ENCODE results near the gene EPX.

Gene EPX

DNA sequence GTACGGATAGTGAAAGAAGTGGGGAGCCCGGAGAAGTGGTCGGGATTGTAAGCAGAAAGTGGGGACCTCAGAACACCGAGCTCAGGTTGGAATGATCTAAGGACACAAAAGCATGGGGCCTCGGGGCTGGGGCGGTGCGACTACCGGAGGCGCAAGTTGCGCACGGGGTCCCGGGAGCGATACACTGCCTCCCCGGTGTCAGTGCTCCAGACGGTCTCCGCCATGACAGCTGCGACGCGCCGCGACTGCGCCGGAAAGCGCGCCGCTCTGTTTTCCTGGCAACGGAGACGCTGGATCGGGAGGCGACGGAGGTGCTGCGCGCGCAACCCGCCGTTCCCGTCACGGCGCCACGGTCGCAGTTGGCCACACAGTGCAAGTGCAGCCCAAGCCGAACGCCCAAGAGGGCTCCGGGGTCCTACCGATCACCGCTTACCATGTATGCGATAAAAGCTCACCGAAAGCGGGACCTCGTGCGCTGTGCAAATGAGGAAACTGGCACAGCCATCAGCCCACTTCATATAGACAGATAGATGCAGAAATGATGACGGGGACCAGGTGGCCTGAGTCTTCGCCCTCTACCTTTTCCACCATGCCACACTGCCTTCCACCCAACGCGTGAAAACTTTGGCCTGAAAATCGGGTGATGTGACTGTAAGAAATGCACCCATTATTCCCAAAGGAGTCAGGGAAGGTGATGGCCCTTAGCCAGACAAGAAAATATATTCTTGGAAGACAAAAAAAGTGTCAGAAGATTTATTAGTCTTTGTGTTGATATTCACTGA lies 26.7 kb downstream of the EPX start, which contains the start of gene MKS1 (continued):
- TF ChIP-seq, protein P1, sequence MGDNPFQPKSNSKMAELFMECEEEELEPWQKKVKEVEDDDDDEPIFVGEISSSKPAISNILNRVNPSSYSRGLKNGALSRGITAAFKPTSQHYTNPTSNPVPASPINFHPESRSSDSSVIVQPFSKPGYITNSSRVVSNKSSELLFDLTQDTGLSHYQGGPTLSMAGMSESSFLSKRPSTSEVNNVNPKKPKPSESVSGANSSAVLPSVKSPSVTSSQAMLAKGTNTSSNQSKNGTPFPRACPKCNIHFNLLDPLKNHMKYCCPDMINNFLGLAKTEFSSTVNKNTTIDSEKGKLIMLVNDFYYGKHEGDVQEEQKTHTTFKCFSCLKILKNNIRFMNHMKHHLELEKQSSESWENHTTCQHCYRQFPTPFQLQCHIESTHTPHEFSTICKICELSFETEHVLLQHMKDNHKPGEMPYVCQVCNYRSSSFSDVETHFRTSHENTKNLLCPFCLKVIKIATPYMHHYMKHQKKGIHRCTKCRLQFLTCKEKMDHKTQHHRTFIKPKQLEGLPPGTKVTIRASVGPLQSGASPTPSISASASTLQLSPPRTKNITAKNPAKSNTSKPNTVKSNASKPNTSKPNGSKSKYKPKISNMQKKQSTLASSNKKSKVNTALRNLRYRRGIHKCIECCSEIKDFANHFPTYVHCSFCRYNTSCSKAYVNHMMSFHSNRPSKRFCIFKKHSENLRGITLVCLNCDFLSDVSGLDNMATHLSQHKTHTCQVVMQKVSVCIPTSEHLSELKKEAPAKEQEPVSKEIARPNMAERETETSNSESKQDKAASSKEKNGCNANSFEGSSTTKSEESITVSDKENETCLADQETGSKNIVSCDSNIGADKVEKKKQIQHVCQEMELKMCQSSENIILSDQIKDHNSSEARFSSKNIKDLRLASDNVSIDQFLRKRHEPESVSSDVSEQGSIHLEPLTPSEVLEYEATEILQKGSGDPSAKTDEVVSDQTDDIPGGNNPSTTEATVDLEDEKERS (tag by site-specific recombination; IDR thresholded peaks at IDR 0.05) = no peak
- TF ChIP-seq ZNF335 (tag by site-specific recombination; conservative IDR thresholded peaks at IDR 0.05) = peak; percentile 83
- TF ChIP-seq BCL11A (tag by site-specific recombination; IDR thresholded peaks at IDR 0.05; ENCODE audit: low read depth) = no peak
- TF ChIP-seq, protein P2, sequence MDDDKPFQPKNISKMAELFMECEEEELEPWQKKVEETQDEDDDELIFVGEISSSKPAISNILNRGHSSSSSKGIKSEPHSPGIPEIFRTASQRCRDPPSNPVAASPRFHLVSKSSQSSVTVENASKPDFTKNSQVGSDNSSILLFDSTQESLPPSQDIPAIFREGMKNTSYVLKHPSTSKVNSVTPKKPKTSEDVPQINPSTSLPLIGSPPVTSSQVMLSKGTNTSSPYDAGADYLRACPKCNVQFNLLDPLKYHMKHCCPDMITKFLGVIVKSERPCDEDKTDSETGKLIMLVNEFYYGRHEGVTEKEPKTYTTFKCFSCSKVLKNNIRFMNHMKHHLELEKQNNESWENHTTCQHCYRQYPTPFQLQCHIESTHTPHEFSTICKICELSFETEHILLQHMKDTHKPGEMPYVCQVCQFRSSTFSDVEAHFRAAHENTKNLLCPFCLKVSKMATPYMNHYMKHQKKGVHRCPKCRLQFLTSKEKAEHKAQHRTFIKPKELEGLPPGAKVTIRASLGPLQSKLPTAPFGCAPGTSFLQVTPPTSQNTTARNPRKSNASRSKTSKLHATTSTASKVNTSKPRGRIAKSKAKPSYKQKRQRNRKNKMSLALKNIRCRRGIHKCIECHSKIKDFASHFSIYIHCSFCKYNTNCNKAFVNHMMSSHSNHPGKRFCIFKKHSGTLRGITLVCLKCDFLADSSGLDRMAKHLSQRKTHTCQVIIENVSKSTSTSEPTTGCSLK (tag by site-specific recombination; IDR thresholded peaks at IDR 0.05) = no peak
- no peak for TF ChIP-seq ZNF585B (tag by site-specific recombination; IDR thresholded peaks at IDR 0.05)
- no peak; the same call in 1 of the 2 replicates for TF ChIP-seq ZNF837 (tag by site-specific recombination; IDR thresholded peaks at IDR 0.05)
- TF ChIP-seq, protein P3, sequence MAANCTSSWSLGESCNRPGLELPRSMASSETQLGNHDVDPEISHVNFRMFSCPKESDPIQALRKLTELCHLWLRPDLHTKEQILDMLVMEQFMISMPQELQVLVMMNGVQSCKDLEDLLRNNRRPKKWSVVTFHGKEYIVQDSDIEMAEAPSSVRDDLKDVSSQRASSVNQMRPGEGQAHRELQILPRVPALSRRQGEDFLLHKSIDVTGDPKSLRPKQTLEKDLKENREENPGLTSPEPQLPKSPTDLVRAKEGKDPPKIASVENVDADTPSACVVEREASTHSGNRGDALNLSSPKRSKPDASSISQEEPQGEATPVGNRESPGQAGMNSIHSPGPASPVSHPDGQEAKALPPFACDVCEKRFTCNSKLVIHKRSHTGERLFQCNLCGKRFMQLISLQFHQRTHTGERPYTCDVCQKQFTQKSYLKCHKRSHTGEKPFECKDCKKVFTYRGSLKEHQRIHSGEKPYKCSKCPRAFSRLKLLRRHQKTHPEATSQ (tag by site-specific recombination; IDR thresholded peaks at IDR 0.05) = 0 out of 2 replicates have a peak, but pooled peaks have one; percentile 29
- TF ChIP-seq SP3 (tag by site-specific recombination; IDR thresholded peaks at IDR 0.05) = 0 out of 2 replicates have a peak, but pooled peaks have one; percentile 31
- TF ChIP-seq, protein P4, sequence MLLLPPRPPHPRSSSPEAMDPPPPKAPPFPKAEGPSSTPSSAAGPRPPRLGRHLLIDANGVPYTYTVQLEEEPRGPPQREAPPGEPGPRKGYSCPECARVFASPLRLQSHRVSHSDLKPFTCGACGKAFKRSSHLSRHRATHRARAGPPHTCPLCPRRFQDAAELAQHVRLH (tag by site-specific recombination; IDR thresholded peaks at IDR 0.05) = peak; percentile 48
- no peak; the same call in 1 of the 2 replicates for TF ChIP-seq ZFP37 (tag by site-specific recombination; IDR thresholded peaks at IDR 0.05)
- TF ChIP-seq ZBTB48 (tag by site-specific recombination; IDR thresholded peaks at IDR 0.05) = no peak
- TF ChIP-seq ZBTB20 (tag by site-specific recombination; IDR thresholded peaks at IDR 0.05) = peak; percentile 87
- TF ChIP-seq ZIC2 (tag by site-specific recombination; IDR thresholded peaks at IDR 0.05) = no peak
- TF ChIP-seq ZNF174 (tag by site-specific recombination; IDR thresholded peaks at IDR 0.05) = no peak
- TF ChIP-seq ZNF670 (tag by site-specific recombination; IDR thresholded peaks at IDR 0.05; ENCODE audit: low read depth) = no peak
- TF ChIP-seq, protein P5, sequence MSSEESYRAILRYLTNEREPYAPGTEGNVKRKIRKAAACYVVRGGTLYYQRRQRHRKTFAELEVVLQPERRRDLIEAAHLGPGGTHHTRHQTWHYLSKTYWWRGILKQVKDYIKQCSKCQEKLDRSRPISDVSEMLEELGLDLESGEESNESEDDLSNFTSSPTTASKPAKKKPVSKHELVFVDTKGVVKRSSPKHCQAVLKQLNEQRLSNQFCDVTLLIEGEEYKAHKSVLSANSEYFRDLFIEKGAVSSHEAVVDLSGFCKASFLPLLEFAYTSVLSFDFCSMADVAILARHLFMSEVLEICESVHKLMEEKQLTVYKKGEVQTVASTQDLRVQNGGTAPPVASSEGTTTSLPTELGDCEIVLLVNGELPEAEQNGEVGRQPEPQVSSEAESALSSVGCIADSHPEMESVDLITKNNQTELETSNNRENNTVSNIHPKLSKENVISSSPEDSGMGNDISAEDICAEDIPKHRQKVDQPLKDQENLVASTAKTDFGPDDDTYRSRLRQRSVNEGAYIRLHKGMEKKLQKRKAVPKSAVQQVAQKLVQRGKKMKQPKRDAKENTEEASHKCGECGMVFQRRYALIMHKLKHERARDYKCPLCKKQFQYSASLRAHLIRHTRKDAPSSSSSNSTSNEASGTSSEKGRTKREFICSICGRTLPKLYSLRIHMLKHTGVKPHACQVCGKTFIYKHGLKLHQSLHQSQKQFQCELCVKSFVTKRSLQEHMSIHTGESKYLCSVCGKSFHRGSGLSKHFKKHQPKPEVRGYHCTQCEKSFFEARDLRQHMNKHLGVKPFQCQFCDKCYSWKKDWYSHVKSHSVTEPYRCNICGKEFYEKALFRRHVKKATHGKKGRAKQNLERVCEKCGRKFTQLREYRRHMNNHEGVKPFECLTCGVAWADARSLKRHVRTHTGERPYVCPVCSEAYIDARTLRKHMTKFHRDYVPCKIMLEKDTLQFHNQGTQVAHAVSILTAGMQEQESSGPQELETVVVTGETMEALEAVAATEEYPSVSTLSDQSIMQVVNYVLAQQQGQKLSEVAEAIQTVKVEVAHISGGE (tag by site-specific recombination; conservative IDR thresholded peaks at IDR 0.05; ENCODE audit: low read depth) = 0 out of 2 replicates have a peak, but pooled peaks have one; percentile 44
- no peak for TF ChIP-seq ZNF169 (tag by site-specific recombination; IDR thresholded peaks at IDR 0.05)
- TF ChIP-seq ZNF514 (tag by site-specific recombination; IDR thresholded peaks at IDR 0.05) = no peak
- TF ChIP-seq ZNF596 (tag by site-specific recombination; IDR thresholded peaks at IDR 0.05) = no peak
- no peak for TF ChIP-seq ZNF521 (tag by site-specific recombination; IDR thresholded peaks at IDR 0.05)
- no peak for TF ChIP-seq ZNF112 (tag by site-specific recombination; IDR thresholded peaks at IDR 0.05)
- no peak for TF ChIP-seq ZNF138 (tag by site-specific recombination; IDR thresholded peaks at IDR 0.05; ENCODE audit: borderline replicate concordance)
- TF ChIP-seq KLF9 (tag by site-specific recombination; IDR thresholded peaks at IDR 0.05; ENCODE audit: low read depth) = no peak; the same call in 1 of the 2 replicates
- no peak for TF ChIP-seq HOXC10 (CRISPR knock-in tag; IDR thresholded peaks at IDR 0.05)
- no peak for TF ChIP-seq ZNF19 (tag by site-specific recombination; IDR thresholded peaks at IDR 0.05; ENCODE audit: low read depth)
- 0 out of 2 replicates have a peak, but pooled peaks have one; percentile 30 for TF ChIP-seq ZSCAN23 (tag by site-specific recombination; IDR thresholded peaks at IDR 0.05)
- no peak for TF ChIP-seq ZSCAN30 (tag by site-specific recombination; IDR thresholded peaks at IDR 0.05)
- no peak for TF ChIP-seq ZNF747 (tag by site-specific recombination; IDR thresholded peaks at IDR 0.05)
- no peak for TF ChIP-seq ZNF473 (tag by site-specific recombination; IDR thresholded peaks at IDR 0.05)
- no peak for TF ChIP-seq ZNF777 (tag by site-specific recombination; IDR thresholded peaks at IDR 0.05; ENCODE audit: borderline replicate concordance)
